OCI-LY7 (cell line): ENCODE data around the gene PUM2. TPM values are rescaled to one million over a fixed set of nuclear protein-coding genes. Genes with fewer than 3 reads are reported as not detected.
A peak's percentile ranks its signal among the peaks of the same experiment; 100 is the strongest.

ENCODE experiments used
- BruUV-seq: library from RNA; stranded (reverse); fragments of 400-500 nt; replicated peaks from 2 replicates; lab custom pipeline; 2021; lab: Mats Ljungman, UMichigan
- CTCF ChIA-PET: fragments of 300-600 bp; sonication (Branson Sonifier 250); formaldehyde crosslinking; loops from one replicate; lab custom pipeline; 2022; ENCODE audit warnings: antibody characterized with exemption; ENCODE audit not compliant: unreplicated experiment; lab: Charles Lee
- POLR2A ChIA-PET: fragments of 300-600 bp; sonication (Branson Sonifier 250); formaldehyde crosslinking; loops from one replicate; lab custom pipeline; 2022; ENCODE audit warnings: antibody characterized with exemption; lab: Charles Lee
- DNase-seq: peaks from one replicate; pipeline ENCODE4 v3.0.0-alpha.2; 2015; ENCODE audit warnings: low spot score
- H2AFZ ChIP-seq: fragments of 200-600 bp; sonication (generic), shearing (Covaris generic); 2 replicates; pipeline ENCODE4 v1.6.1; 2014; ENCODE audit warnings: mild to moderate bottlenecking, antibody characterized with exemption, low read length, moderate library complexity
- H3K27ac ChIP-seq: fragments of 200-600 bp; sonication (generic); 2 replicates; pipeline ENCODE4 v1.5.1; 2014; ENCODE audit warnings: mixed run types, low read depth, mild to moderate bottlenecking, moderate library complexity, low read length, inconsistent platforms; ENCODE audit not compliant: poor library complexity, severe bottlenecking
- H3K36me3 ChIP-seq: fragments of 200-600 bp; sonication (generic); 2 replicates; pipeline ENCODE4 v1.6.1; 2014; ENCODE audit warnings: mild to moderate bottlenecking, antibody characterized with exemption, low read length, moderate library complexity, mixed read lengths; ENCODE audit not compliant: insufficient read depth
- H3K4me1 ChIP-seq: fragments of 200-600 bp; sonication (generic); 2 replicates; pipeline ENCODE4 v1.5.1; 2014; ENCODE audit warnings: mild to moderate bottlenecking, low read length; ENCODE audit not compliant: insufficient read depth, poor library complexity, severe bottlenecking
- H3K4me2 ChIP-seq: fragments of 200-600 bp; sonication (generic); 2 replicates; pipeline ENCODE4 v1.6.1; 2014; ENCODE audit warnings: mild to moderate bottlenecking, low read length
- H3K4me3 ChIP-seq: fragments of 200-600 bp; sonication (generic); 2 replicates; pipeline ENCODE4 v1.5.1; 2014; ENCODE audit warnings: mild to moderate bottlenecking, low read depth, low read length; ENCODE audit not compliant: poor library complexity, severe bottlenecking
- H3K79me2 ChIP-seq: fragments of 200-600 bp; sonication (generic); 2 replicates; pipeline ENCODE4 v1.6.1; 2016; ENCODE audit warnings: low read depth, mild to moderate bottlenecking, low read length, moderate library complexity, mixed read lengths; ENCODE audit not compliant: insufficient read depth
- H3K9me2 ChIP-seq: fragments of 200-600 bp; sonication (generic); 2 replicates; pipeline ENCODE4 v1.6.1; 2016; ENCODE audit warnings: mild to moderate bottlenecking, low read length, mixed read lengths; ENCODE audit not compliant: insufficient read depth
- H3K9me3 ChIP-seq: fragments of 200-600 bp; sonication (generic); 2 replicates; pipeline ENCODE4 v1.6.1; 2014; ENCODE audit warnings: mild to moderate bottlenecking, mixed run types, low read length, mixed read lengths
- H4K20me1 ChIP-seq: fragments of 200-600 bp; sonication (generic); 2 replicates; pipeline ENCODE4 v1.6.1; 2014; ENCODE audit warnings: mild to moderate bottlenecking, antibody characterized with exemption, low read length, moderate library complexity, mixed read lengths; ENCODE audit not compliant: insufficient read depth
- CTCF ChIP-seq: fragments of 200-600 bp; sonication (generic); conservative IDR thresholded peaks from 2 replicates; pipeline ENCODE4 v1.5.1; 2014; ENCODE audit warnings: mild to moderate bottlenecking, antibody characterized with exemption, low read length, moderate library complexity, mixed read lengths
- EZH2phosphoT487 ChIP-seq: fragments of 200-600 bp; sonication (generic); IDR thresholded peaks from 2 replicates; pipeline ENCODE4 v1.6.1; 2018; ENCODE audit warnings: low read depth, borderline replicate concordance, mild to moderate bottlenecking, mixed run types, antibody characterized with exemption, low read length, moderate library complexity, mixed read lengths
- intact Hi-C: fragments of 100-400 bp; cut with micrococcal nuclease; formaldehyde crosslinking; loops from one replicate; pipeline ENCODE4 v1.10.0; 2022; ENCODE audit not compliant: unreplicated experiment
- total RNA-seq, 2 experiments: library from RNA; depleted of rRNA in 1 of 2; stranded (reverse); fragments of >200 nt in 1 of 2; shearing (Covaris generic) in 1 of 2; gene quantifications; 2 replicates each; pipeline ENCODE4 v1.2.3, GENCODE V29; 2014 to 2022

The PUM2 gene
- total RNA-seq, 2 experiments from 2014 or later: 48.2 to 122 TPM

- Histone ChIP-seq H3K4me3 (no peak overlapping the region), H3K79me2 (no peaks in the 10 kb centered on the region), H4K20me1 (no peaks in the 10 kb centered on the region), H3K36me3 (no peaks in the 10 kb centered on the region), H3K9me3 (no peaks in the 10 kb centered on the region), H3K9me2 (no peaks in the 10 kb centered on the region), H3K27ac (no peak overlapping the region), H3K4me1 (peaks cover 28% of the 10 kb centered on the region), H3K4me2 (no peak overlapping the region), H2AFZ (no peak overlapping the region)
- POLR2A ChIA-PET: no interaction called here
- intact Hi-C loops: no loop called here
- no peak for TF ChIP-seq CTCF
- no peak for TF ChIP-seq EZH2phosphoT487
- CTCF ChIA-PET: no interaction called here
- peak; percentile 27 for DNase-seq
- BruUV-seq: no TSS peak
These were observed 142.2 kb downstream of the PUM2 start for GRCh38 chr2:20208476-20208859.

- H3K9me3 ChIP-seq: no peaks in the 10 kb centered on the region
- intact Hi-C loops: no loop called here
- H3K4me1 ChIP-seq: peaks cover 13% of the 10 kb centered on the region
- H3K4me3 ChIP-seq: no peak overlapping the region
- peak; percentile 62 for DNase-seq
- no peaks in the 10 kb centered on the region for H3K79me2 ChIP-seq
- no peak overlapping the region for H3K4me2 ChIP-seq
- TF ChIP-seq EZH2phosphoT487 (no peak), CTCF (no peak)
- H4K20me1 ChIP-seq: no peaks in the 10 kb centered on the region
- CTCF ChIA-PET: no interaction called here
- H3K36me3 ChIP-seq: no peaks in the 10 kb centered on the region
- BruUV-seq: no TSS peak
- POLR2A ChIA-PET: interaction anchor here (0.6 kb wide), 1 partner anchor 50 kb away, joined by 3 read pairs; no protein-coding TSS in a partner anchor
- H2AFZ ChIP-seq: no peak overlapping the region
- H3K9me2 ChIP-seq: no peaks in the 10 kb centered on the region
- no peak overlapping the region for H3K27ac ChIP-seq
These were observed 143.6 kb downstream of the PUM2 start for GRCh38 chr2:20207051-20207450.

- no peak overlapping the region for H3K4me2 ChIP-seq
- no peak overlapping the region for H2AFZ ChIP-seq
- TF ChIP-seq EZH2phosphoT487: no peak
- no peak for TF ChIP-seq CTCF
- H3K4me3 ChIP-seq: no peak overlapping the region
- ChIA-PET CTCF (no interaction called here), POLR2A (no interaction called here)
- no peaks in the 10 kb centered on the region for H3K36me3 ChIP-seq
- H4K20me1 ChIP-seq: no peaks in the 10 kb centered on the region
- no peaks in the 10 kb centered on the region for H3K9me2 ChIP-seq
- H3K27ac ChIP-seq: no peak overlapping the region
- BruUV-seq: no TSS peak
- DNase-seq: no peak
- H3K79me2 ChIP-seq: no peaks in the 10 kb centered on the region
- peaks cover 13% of the 10 kb centered on the region for H3K4me1 ChIP-seq
- intact Hi-C loops: no loop called here
- H3K9me3 ChIP-seq: no peaks in the 10 kb centered on the region
These were observed 144.6 kb downstream of the PUM2 start for GRCh38 chr2:20205915-20206524.
